MM.1S (cell line): ENCODE data around the gene E2F3.

Experiments
- DNase-seq: peaks from one replicate; pipeline ENCODE4 v3.0.0-alpha.2; 2015
- H2AFZ ChIP-seq: fragments of 300-600 bp; sonication (generic); 2 replicates; pipeline ENCODE4 v1.6.0; 2016; ENCODE audit warnings: antibody characterized with exemption, low read length
- H3F3A ChIP-seq: fragments of 300-600 bp; sonication (generic); 2 replicates; pipeline ENCODE4 v1.6.1; 2016; ENCODE audit warnings: mild to moderate bottlenecking, antibody characterized with exemption, low read length, moderate library complexity, mixed read lengths; ENCODE audit not compliant: insufficient read depth
- H3K27ac ChIP-seq: fragments of 300-600 bp; sonication (generic); 2 replicates; pipeline ENCODE4 v1.5.1; 2016; ENCODE audit warnings: mild to moderate bottlenecking, low read length
- H3K27me3 ChIP-seq: fragments of 300-600 bp; sonication (generic); replicated peaks from 2 replicates; pipeline ENCODE4 v1.6.0; 2016; ENCODE audit warnings: low read length; ENCODE audit not compliant: insufficient read depth
- H3K36me3 ChIP-seq: fragments of 300-600 bp; sonication (generic); replicated peaks from 2 replicates; pipeline ENCODE4 v1.6.1; 2016; ENCODE audit warnings: mild to moderate bottlenecking, low read length, mixed read lengths; ENCODE audit not compliant: insufficient read depth
- H3K4me1 ChIP-seq: fragments of 300-600 bp; sonication (generic); 2 replicates; pipeline ENCODE4 v1.6.1; 2016; ENCODE audit warnings: low read length, mixed read lengths
- H3K4me2 ChIP-seq: fragments of 300-600 bp; sonication (generic); 2 replicates; pipeline ENCODE4 v1.6.0; 2016; ENCODE audit warnings: low read depth, low read length
- H3K4me3 ChIP-seq: fragments of 300-600 bp; sonication (generic); 2 replicates; pipeline ENCODE4 v1.5.1; 2016; ENCODE audit warnings: low read length, mixed read lengths
- H3K79me2 ChIP-seq: fragments of 300-600 bp; sonication (generic); 2 replicates; pipeline ENCODE4 v1.6.1; 2016; ENCODE audit warnings: mixed run types, low read length, mixed read lengths
- H3K9ac ChIP-seq: fragments of 300-600 bp; sonication (generic); 2 replicates; pipeline ENCODE4 v1.6.1; 2016; ENCODE audit warnings: low read length, mixed read lengths
- H3K9me2 ChIP-seq: fragments of 300-600 bp; sonication (generic); replicated peaks from 2 replicates; pipeline ENCODE4 v1.6.1; 2016; ENCODE audit warnings: mild to moderate bottlenecking, low read length, mixed read lengths; ENCODE audit not compliant: insufficient read depth
- H3K9me3 ChIP-seq: fragments of 300-600 bp; sonication (generic); replicated peaks from 2 replicates; pipeline ENCODE4 v1.6.1; 2016; ENCODE audit warnings: mild to moderate bottlenecking, low read length, mixed read lengths; ENCODE audit not compliant: insufficient read depth
- H4K20me1 ChIP-seq: fragments of 300-600 bp; sonication (generic); 2 replicates; pipeline ENCODE4 v1.6.1; 2016; ENCODE audit warnings: mild to moderate bottlenecking, low read length, moderate library complexity, mixed read lengths; ENCODE audit not compliant: insufficient read depth
- CTCF ChIP-seq: fragments of 300-600 bp; sonication (generic); IDR thresholded peaks from 2 replicates; pipeline ENCODE4 v1.5.1; 2016; ENCODE audit warnings: antibody characterized with exemption, low read length, mixed read lengths
- EZH2 ChIP-seq: fragments of 300-600 bp; sonication (generic); optimal IDR thresholded peaks from 2 replicates; pipeline ENCODE3; 2017; ENCODE audit warnings: low read depth, mild to moderate bottlenecking, antibody characterized with exemption, low read length, mixed read lengths
- EZH2phosphoT487 ChIP-seq: fragments of 300-600 bp; sonication (generic); IDR thresholded peaks from 2 replicates; pipeline ENCODE4 v1.6.1; 2018; ENCODE audit warnings: antibody characterized with exemption, low read length

E2F3 gene

GRCh38 chr6:20379231-20379630, 22.4 kb upstream of the E2F3 start:
- H3K79me2 ChIP-seq: no peaks in the 10 kb centered on the region
- no peak overlapping the region for H3K27ac ChIP-seq
- no peaks in the 10 kb centered on the region for H3K9me3 ChIP-seq
- H3K4me1 ChIP-seq: peaks cover 14% of the 10 kb centered on the region
- TF ChIP-seq EZH2phosphoT487 (no peak), EZH2 (no peak), CTCF (no peak)
- H3K9me2 ChIP-seq: no peaks in the 10 kb centered on the region
- no peak overlapping the region for H3K9ac ChIP-seq
- H3K27me3 ChIP-seq: no peaks in the 10 kb centered on the region
- H3K4me2 ChIP-seq: no peak overlapping the region
- no peak for DNase-seq
- H3K36me3 ChIP-seq: no peaks in the 10 kb centered on the region
- peaks cover 12% of the 10 kb centered on the region for H3F3A ChIP-seq
- no peaks in the 10 kb centered on the region for H4K20me1 ChIP-seq
- H3K4me3 ChIP-seq: no peak overlapping the region
- H2AFZ ChIP-seq: no peak overlapping the region

- no peak for DNase-seq
- Histone ChIP-seq H3F3A (no peaks in the 10 kb centered on the region), H3K4me2 (no peak overlapping the region), H4K20me1 (no peaks in the 10 kb centered on the region), H3K27ac (no peak overlapping the region), H3K9me3 (no peaks in the 10 kb centered on the region), H2AFZ (no peak overlapping the region), H3K4me3 (no peak overlapping the region), H3K9me2 (no peaks in the 10 kb centered on the region), H3K4me1 (no peaks in the 10 kb centered on the region), H3K9ac (no peak overlapping the region), H3K36me3 (no peaks in the 10 kb centered on the region), H3K79me2 (no peaks in the 10 kb centered on the region), H3K27me3 (no peaks in the 10 kb centered on the region)
- TF ChIP-seq EZH2phosphoT487: no peak
- TF ChIP-seq EZH2: no peak
- TF ChIP-seq CTCF: no peak
Measured at GRCh38 chr6:20386218-20386617, 15.5 kb upstream of the E2F3 start.

DNA sequence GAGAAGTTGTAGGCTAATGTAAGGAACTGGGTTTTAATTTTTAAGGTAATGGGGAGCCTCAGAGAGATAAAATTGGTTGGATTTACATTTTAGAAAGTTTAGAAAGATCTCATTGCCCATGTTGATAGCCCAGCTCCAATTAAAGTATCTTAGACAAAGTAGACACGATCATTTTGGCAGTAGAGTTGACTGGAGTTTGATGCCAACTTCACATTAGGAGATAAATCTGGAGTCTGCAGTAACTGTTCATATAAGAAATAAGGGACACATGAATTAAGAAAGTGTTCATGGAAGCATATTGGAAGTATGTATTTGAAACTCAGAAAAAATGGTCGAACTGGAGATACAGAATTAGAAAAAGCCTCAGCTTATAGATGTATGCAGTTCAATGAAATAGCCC, 12.6 kb upstream of the E2F3 start:
- Histone ChIP-seq H3K9me2 (no peaks in the 10 kb centered on the region), H3K4me1 (no peaks in the 10 kb centered on the region), H3K27ac (no peak overlapping the region), H3K4me2 (no peak overlapping the region), H3K9ac (no peak overlapping the region), H3K4me3 (no peak overlapping the region), H2AFZ (no peak overlapping the region), H3K9me3 (no peaks in the 10 kb centered on the region), H3K27me3 (no peaks in the 10 kb centered on the region), H4K20me1 (no peaks in the 10 kb centered on the region), H3K36me3 (no peaks in the 10 kb centered on the region), H3K79me2 (no peaks in the 10 kb centered on the region), H3F3A (no peaks in the 10 kb centered on the region)
- TF ChIP-seq EZH2 (no peak), CTCF (no peak), EZH2phosphoT487 (no peak)
- DNase-seq: no peak
